ENCODE results near the gene PDE6A. TPM values are rescaled to one million over a fixed set of nuclear protein-coding genes. Genes with fewer than 3 reads are reported as not detected.

Gene PDE6A
- total RNA-seq, 1 experiment from 2014 or later: not detected

GRCh38 chr5:149820536-149821510 is 123.8 kb downstream of the PDE6A start (continued):
- no peak for TF ChIP-seq JAZF1 (CRISPR knock-in tag; IDR thresholded peaks at IDR 0.05)

DNA sequence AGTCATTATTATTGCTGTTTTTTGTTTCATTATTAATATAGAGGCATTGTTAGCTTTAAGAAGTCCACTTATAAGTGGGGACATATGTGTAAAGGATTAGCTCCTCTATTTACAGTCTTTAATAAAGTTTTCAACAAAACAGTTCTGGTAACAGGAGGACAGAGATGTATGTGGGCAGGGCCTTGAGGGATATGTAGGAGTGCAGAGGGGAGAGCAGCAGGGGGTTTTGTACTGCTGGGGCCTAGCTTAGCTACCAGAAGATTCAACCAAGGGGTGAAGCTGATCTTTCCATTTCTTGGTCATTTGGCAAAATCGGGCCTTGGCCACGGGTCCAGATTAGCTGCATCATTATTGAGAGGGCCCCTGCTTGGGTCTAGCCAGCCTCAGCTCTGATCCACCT is 124.6 kb downstream of the PDE6A start:
- TF ChIP-seq FOXJ3 (CRISPR knock-in tag; IDR thresholded peaks at IDR 0.05; ENCODE audit: borderline replicate concordance) (no peak), ZNF671 (CRISPR knock-in tag; IDR thresholded peaks at IDR 0.05) (no peak), USF1 (CRISPR knock-in tag; IDR thresholded peaks at IDR 0.05) (no peak), IRF2 (CRISPR knock-in tag; IDR thresholded peaks at IDR 0.05; ENCODE audit: borderline replicate concordance, low read depth) (no peak), MYBL2 (CRISPR knock-in tag; IDR thresholded peaks at IDR 0.05) (no peak), ZNF138 (CRISPR knock-in tag; conservative IDR thresholded peaks at IDR 0.05) (no peak), NFATC4 (CRISPR knock-in tag; IDR thresholded peaks at IDR 0.05) (no peak), GABPB1 (CRISPR knock-in tag; IDR thresholded peaks at IDR 0.05) (no peak), AR (CRISPR knock-in tag; IDR thresholded peaks at IDR 0.05) (no peak)
- TF ChIP-seq, protein P1, sequence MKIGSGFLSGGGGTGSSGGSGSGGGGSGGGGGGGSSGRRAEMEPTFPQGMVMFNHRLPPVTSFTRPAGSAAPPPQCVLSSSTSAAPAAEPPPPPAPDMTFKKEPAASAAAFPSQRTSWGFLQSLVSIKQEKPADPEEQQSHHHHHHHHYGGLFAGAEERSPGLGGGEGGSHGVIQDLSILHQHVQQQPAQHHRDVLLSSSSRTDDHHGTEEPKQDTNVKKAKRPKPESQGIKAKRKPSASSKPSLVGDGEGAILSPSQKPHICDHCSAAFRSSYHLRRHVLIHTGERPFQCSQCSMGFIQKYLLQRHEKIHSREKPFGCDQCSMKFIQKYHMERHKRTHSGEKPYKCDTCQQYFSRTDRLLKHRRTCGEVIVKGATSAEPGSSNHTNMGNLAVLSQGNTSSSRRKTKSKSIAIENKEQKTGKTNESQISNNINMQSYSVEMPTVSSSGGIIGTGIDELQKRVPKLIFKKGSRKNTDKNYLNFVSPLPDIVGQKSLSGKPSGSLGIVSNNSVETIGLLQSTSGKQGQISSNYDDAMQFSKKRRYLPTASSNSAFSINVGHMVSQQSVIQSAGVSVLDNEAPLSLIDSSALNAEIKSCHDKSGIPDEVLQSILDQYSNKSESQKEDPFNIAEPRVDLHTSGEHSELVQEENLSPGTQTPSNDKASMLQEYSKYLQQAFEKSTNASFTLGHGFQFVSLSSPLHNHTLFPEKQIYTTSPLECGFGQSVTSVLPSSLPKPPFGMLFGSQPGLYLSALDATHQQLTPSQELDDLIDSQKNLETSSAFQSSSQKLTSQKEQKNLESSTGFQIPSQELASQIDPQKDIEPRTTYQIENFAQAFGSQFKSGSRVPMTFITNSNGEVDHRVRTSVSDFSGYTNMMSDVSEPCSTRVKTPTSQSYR (CRISPR knock-in tag; IDR thresholded peaks at IDR 0.05): no peak
- TF ChIP-seq, protein P2, sequence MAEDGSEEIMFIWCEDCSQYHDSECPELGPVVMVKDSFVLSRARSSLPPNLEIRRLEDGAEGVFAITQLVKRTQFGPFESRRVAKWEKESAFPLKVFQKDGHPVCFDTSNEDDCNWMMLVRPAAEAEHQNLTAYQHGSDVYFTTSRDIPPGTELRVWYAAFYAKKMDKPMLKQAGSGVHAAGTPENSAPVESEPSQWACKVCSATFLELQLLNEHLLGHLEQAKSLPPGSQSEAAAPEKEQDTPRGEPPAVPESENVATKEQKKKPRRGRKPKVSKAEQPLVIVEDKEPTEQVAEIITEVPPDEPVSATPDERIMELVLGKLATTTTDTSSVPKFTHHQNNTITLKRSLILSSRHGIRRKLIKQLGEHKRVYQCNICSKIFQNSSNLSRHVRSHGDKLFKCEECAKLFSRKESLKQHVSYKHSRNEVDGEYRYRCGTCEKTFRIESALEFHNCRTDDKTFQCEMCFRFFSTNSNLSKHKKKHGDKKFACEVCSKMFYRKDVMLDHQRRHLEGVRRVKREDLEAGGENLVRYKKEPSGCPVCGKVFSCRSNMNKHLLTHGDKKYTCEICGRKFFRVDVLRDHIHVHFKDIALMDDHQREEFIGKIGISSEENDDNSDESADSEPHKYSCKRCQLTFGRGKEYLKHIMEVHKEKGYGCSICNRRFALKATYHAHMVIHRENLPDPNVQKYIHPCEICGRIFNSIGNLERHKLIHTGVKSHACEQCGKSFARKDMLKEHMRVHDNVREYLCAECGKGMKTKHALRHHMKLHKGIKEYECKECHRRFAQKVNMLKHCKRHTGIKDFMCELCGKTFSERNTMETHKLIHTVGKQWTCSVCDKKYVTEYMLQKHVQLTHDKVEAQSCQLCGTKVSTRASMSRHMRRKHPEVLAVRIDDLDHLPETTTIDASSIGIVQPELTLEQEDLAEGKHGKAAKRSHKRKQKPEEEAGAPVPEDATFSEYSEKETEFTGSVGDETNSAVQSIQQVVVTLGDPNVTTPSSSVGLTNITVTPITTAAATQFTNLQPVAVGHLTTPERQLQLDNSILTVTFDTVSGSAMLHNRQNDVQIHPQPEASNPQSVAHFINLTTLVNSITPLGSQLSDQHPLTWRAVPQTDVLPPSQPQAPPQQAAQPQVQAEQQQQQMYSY (CRISPR knock-in tag; IDR thresholded peaks at IDR 0.05): no peak
- TF ChIP-seq, protein P3, sequence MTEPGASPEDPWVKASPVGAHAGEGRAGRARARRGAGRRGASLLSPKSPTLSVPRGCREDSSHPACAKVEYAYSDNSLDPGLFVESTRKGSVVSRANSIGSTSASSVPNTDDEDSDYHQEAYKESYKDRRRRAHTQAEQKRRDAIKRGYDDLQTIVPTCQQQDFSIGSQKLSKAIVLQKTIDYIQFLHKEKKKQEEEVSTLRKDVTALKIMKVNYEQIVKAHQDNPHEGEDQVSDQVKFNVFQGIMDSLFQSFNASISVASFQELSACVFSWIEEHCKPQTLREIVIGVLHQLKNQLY (CRISPR knock-in tag; IDR thresholded peaks at IDR 0.05): no peak
- no peaks in the 10 kb centered on the region for H3K9me3 Mint-ChIP-seq

More for the DNA sequence above, 124.6 kb downstream of the PDE6A start:
- ATAC-seq: no peak
- CTCF ChIA-PET: interaction anchor here (1.0 to 5.3 kb wide), 3 partner anchors 13 to 152 kb away, joined by 4 to 35 read pairs (median 6); no protein-coding TSS in a partner anchor
- no peaks in the 10 kb centered on the region for H3K36me3 Mint-ChIP-seq
- H3K4me3 Mint-ChIP-seq: no peak overlapping the region
- H3K27ac Mint-ChIP-seq: no peak overlapping the region
- DNase-seq (ENCODE audit: low spot score): no peak
- POLR2A ChIA-PET: no interaction called here
- no peaks in the 10 kb centered on the region for H3K27me3 Mint-ChIP-seq (ENCODE audit: low read depth)
- H3K4me1 Mint-ChIP-seq: peaks cover 23% of the 10 kb centered on the region

All from WTC11 (cell line).